ENCODE measurements around the gene ARL13A.

The ARL13A gene

GRCh38 chrX:101029665-101030064 lies 60.2 kb downstream of the ARL13A start:
- Histone ChIP-seq H3K36me3 (ENCODE audit: insufficient read depth) (no peaks in the 10 kb centered on the region), H3K79me2 (ENCODE audit: insufficient read depth, low read depth) (no peaks in the 10 kb centered on the region), H3K4me1 (ENCODE audit: low read depth, poor library complexity, severe bottlenecking) (no peaks in the 10 kb centered on the region), H2AFZ (ENCODE audit: low read depth) (no peak overlapping the region), H3K4me3 (IDR thresholded peaks at IDR 0.05; ENCODE audit: insufficient read depth, low read depth, low read length) (no peak overlapping the region), H3K27me3 (ENCODE audit: insufficient read depth, low read depth) (no peaks in the 10 kb centered on the region), H3K9ac (no peak overlapping the region), H3K4me2 (no peak overlapping the region), H4K20me1 (ENCODE audit: insufficient read depth) (no peaks in the 10 kb centered on the region), H3K27ac (no peak overlapping the region)
- no peak for TF ChIP-seq CTCF (conservative IDR thresholded peaks at IDR 0.05; ENCODE audit: low read depth, low read length)

DNA sequence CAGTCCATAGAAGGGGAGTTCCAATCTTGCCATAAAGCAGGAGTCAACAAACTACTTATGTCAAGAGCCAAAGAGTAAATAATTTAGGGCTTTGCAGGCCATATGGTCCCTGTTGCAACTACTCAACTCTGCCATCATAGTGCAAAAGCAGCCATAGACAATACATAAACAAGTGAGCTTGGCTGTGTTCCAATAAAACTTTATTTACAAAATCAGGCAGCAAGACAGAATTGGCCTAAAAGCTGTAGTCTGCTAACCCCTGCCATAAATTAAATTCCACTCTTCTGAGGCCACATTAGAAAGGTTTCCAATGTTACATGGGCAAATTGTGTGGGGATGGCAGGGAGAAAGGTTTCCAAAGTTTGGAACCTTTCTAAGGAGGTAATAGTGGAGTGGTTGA lies 67.7 kb downstream of the ARL13A start:
- no peaks in the 10 kb centered on the region for H3K4me1 ChIP-seq (ENCODE audit: low read depth, poor library complexity, severe bottlenecking)
- no peaks in the 10 kb centered on the region for H3K79me2 ChIP-seq (ENCODE audit: insufficient read depth, low read depth)
- no peak overlapping the region for H3K4me3 ChIP-seq (IDR thresholded peaks at IDR 0.05; ENCODE audit: insufficient read depth, low read depth, low read length)
- no peaks in the 10 kb centered on the region for H3K36me3 ChIP-seq (ENCODE audit: insufficient read depth)
- no peak overlapping the region for H2AFZ ChIP-seq (ENCODE audit: low read depth)
- no peaks in the 10 kb centered on the region for H3K27me3 ChIP-seq (ENCODE audit: insufficient read depth, low read depth)
- no peak overlapping the region for H3K27ac ChIP-seq
- H3K9ac ChIP-seq = no peak overlapping the region
- H4K20me1 ChIP-seq (ENCODE audit: insufficient read depth) = no peaks in the 10 kb centered on the region
- no peak for TF ChIP-seq CTCF (conservative IDR thresholded peaks at IDR 0.05; ENCODE audit: low read depth, low read length)
- no peak overlapping the region for H3K4me2 ChIP-seq

DNA sequence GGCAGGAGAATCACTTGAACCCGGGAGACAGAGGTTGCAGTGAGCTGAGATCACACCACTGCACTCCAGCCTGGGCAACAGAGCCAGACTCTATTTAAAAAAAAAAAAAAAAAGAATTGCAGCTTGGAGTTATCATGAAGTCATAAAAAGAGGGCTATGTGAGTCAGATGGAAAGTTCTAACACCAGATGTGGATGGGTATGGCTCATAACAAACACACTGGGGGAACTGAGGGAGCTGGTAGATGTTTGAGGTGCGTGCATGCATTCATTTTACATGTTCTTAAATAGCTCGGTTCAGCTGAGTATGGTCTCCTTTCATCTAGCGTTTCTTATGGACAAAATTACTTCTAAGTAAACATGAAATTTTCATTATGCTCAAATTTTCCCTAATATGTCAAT lies 70.7 kb downstream of the ARL13A start:
- TF ChIP-seq CTCF (conservative IDR thresholded peaks at IDR 0.05; ENCODE audit: low read depth, low read length) = no peak
- Histone ChIP-seq H4K20me1 (ENCODE audit: insufficient read depth) (no peaks in the 10 kb centered on the region), H3K4me3 (IDR thresholded peaks at IDR 0.05; ENCODE audit: insufficient read depth, low read depth, low read length) (no peak overlapping the region), H3K4me2 (no peak overlapping the region), H3K27ac (no peak overlapping the region), H3K36me3 (ENCODE audit: insufficient read depth) (no peaks in the 10 kb centered on the region), H2AFZ (ENCODE audit: low read depth) (no peak overlapping the region), H3K4me1 (ENCODE audit: low read depth, poor library complexity, severe bottlenecking) (no peaks in the 10 kb centered on the region), H3K79me2 (ENCODE audit: insufficient read depth, low read depth) (no peaks in the 10 kb centered on the region), H3K27me3 (ENCODE audit: insufficient read depth, low read depth) (no peaks in the 10 kb centered on the region), H3K9ac (no peak overlapping the region)

Measured in KMS-11 (cell line).